Glomerular visceral epithelial cell (primary cell): ENCODE results near the gene PCYT2.
"Not testable (repeated sequence)": the region's sequence is repeated elsewhere in the genome, so short reads cannot be mapped to it uniquely, and the experiment has no call there.

ENCODE experiments used
- DNase-seq: peaks from one replicate; pipeline ENCODE4 v3.0.0-alpha.2; 2016; ENCODE audit errors: extremely low spot score

PCYT2 gene

DNA sequence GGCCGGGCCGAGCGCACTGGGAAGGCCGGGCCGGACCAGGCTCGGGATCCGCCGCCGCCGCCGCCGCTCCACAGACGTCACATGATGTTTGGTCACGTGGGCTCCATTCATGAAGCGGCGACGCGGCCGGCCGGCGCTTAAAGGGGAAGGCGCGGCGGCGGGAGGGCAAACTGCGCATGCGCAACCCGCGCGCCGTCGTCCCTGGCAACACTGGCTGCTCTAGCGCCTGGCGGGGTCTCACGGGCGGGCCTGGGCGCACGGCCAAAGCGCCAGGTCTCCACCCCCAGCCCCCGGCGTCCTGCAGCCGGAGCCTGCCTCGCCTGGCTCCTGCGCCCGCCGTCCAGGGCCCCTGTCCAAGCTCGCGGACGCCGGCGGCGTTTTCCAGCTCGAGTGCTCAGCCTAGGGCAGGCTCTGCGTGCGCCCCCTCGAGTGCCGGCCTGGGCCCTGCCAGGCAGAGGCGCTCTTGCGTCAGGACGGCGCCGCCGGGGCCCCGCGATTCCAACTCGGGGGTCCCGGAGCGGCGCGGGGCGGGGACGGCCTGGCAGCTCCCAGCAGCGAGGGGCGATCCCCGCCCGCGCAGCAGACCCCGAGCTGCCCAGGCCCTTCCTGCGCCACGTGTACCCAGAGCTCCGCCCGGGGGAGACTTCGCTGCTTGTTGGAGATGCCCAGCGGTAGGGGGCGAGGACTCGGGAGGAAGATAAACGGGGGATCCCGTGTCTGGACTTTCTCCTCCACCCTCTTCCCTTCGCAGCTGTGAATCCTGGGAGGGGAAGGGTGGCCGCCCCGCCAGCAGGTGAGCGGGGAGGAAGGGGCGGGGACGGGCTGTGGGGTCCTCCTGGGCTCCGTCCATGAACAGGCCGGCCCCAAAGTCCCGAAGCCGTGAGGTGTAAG lies 16.7 kb upstream of the PCYT2 start, which contains the start of gene MAFG:
TSS of gene MAFG (minus strand) at position 83 of the 891 bp plus-strand sequence. CDS start 4,550 bp downstream, outside the sequence.
- DNase-seq, result peak; percentile 97

DNA sequence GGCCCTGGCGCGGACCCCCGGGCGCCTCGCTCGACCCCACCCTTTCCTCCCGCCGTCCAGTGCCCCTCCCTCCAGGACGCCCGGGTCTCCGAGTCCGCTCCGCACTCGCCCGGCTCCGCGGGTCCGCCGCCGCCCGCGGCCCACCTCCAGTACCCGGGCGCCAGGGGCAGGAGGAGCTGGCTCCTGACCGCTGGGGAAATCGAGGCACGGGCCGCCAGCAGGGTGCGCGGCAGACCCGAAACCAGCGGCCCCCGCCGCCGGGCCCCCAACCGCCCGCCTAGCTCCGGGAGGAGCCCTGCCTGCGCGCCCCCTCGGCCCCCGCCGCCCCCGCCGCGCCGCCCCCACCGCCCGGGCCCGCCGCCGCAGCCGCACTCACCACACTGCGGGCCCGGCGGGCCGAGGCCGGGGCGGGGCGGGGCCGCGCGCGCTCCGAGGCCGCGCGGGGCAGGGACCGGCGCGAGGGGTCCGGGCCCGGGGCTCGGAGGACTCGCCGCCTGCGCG lies 16.0 kb upstream of the PCYT2 start:
- no peak for DNase-seq

DNA sequence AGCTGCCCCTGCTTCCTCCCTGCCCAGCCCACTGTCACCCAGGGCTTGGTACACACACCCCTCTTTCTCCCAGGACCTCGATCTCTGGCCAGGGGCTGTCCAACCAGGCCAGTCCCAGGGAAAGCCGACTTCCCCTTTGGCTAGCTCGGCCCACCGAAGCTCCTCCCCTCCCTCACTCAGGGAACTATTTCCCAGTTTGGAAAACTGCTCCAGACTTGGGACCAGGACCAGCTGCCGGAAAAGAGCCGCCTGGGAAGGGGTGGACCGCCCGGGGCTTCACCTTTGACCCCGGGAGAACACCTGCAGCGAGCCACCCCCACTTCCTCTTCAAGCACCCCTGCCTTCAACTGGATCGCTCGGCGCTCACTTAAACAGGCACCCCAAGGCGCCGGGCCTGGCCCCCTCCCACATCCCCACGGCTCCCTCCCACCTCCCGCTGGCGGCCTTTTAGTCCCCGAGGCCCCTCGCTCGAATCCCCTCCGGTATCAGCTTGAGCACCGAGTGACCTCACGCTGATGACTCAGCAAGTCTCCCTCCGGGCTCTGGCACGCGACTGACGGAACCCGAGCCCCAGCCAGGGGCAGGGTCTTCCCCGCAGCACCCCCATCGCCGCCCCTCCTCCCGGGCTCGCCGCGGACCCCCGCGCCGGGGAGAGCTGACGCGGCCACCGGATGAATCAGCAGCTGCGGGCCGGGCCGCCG lies 15.4 kb upstream of the PCYT2 start:
- DNase-seq, result peak; percentile 89

DNA sequence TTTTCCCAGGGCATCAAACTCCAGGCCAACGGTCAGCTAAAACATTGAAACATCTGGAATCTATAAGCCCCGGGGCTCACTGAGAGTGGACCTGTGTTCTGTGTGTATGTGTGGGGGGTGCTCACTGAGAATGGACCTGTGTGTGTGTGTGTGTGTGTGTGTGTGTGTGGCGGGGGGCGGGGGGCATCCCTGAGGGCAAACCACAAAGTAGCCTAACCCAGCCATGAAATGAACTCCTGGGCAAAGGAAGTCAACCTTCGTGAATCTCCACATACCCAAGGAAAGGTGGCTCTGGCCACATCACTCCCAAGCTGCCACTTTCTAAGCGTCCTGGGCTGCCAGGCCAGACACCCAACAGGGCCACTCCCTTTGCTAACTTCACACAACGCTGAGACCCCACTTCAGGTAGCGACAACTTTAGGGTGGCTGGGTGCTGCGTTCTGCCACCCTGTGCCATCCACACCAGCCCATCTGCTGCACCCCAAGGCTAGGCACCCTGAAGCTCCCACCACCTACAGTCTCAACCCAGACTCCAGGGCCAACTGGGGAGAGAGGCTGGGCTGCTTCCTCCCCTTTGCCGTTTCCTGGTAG lies 14.8 kb upstream of the PCYT2 start:
- DNase-seq, result no peak

DNA sequence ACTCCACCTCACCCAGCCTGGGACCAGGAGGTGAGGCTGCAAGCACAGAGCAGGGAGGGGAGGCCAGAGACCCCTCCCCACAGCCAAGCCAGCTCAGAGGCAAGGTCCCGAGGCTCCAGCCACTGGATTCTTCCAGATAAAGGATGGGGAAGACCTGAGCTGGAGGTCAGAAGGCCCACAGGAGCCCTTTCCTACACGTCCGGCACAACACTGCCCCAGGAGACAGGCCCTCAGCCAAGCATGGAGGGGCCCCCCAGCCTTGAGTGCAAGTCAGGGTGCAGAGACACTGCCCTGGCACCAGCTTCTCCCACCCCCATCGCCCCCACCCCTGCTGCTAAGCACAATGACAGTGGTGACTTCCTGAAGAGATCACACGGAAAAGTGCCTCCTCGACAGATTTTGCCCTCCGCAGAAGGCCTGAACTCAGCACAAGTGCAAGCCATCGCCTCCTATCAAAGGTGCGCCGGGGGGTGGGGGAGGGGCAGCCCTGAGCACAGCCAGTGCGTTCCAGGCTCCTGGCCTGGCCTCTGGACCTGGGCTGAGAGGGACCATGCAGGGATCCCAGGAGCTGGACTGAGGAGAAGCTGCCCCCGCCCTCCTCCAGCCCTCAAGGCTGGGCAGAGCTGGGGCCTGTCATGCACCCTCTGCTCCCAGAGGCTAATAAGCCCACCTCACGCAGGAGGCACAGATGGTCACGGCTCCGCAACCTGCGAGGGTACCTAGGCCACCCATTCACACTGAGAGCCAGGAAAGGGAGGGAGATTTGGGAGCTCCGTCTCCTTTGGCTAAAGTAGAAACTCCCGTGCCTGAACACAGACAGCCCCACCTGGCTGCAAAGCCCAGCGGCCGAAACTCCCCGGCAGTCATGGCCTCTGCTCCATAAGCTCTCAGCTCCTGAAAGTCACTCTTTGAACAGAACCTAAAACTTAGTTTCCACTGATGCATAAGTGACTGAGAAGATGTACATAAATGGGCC lies 13.6 kb upstream of the PCYT2 start:
- DNase-seq, result no peak

DNA sequence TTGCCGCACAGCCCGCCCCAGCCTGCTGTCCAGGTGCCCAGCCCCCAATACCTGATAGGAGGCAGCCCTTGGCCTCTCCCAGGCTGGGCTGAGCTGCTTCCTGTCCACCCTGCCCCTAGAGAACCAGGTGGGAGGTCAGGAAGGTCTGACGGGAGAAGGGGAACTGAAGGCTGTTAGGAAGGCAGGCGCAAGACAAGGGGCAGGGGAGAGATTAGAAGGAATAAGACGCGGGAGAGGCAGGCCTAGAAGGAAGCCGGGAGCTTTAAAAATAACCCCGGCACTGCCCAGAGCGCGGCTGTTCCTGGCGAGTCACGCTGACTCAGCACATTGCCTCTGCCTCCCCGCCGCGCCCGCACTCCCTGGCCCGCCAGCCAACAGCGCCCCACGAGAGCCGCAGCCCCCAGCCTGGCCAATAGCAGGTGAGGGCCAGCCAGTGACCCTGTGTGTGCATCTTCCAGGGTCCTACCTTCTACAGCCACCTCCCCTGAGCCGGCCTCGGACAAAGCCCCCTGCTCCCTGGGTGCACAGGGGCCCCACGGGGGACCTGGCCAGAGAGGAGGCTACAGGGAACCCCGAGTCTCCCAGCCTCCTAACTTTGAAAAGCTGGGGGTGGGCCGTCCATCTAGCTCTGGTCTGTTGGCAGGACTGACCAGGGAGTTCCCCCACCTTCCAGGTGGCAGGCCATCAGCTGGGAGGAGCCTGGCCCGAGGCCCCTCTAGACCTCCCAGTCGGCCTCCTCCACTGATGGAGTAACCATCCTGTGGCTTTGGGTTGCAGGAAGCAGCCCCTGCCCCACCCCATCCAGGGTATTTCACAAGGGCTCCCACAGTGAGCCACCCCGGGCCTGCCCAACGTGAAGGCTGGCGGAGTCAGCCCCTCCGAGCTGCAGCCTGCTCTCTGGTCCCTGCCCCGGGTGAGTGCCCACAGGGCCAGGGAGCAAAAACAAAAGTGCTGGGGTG lies 12.4 kb upstream of the PCYT2 start:
- DNase-seq, result peak; percentile 83

DNA sequence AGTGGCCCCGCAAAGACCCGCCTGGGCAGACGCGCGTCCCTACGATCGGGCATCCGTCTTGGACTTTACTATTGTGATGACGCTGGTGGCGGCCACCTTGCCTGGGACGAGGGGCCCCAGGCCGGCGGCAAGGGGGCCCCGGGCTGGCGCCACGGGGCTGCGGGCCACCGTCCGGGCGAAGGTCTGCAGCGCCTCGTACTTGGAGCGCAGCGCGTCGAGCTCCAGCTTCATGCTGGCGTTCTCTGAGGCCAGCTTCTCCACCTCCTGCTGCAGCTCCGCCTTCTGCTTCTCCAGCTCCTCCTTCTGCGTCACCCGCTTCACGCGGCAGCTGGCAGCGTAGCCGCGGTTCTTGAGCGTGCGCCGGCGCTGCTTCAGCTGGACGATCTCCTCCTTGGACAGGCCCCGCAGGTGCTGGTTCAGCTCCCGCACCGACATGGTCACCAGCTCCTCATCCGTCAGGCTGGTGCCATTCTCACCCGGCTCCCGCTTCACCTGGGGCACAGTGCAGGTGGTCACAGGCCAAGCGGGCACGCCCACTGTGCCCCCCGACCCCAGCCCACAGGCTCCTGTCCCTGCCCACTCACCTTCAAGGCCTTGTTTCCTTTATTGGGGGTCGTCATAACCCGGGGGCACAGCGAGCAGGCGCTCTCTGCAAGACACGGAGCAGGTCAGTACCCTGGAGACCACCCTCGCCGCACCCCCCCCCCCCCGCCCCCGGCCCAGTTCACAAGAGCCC lies 11.5 kb upstream of the PCYT2 start:
- DNase-seq, result no peak

DNA sequence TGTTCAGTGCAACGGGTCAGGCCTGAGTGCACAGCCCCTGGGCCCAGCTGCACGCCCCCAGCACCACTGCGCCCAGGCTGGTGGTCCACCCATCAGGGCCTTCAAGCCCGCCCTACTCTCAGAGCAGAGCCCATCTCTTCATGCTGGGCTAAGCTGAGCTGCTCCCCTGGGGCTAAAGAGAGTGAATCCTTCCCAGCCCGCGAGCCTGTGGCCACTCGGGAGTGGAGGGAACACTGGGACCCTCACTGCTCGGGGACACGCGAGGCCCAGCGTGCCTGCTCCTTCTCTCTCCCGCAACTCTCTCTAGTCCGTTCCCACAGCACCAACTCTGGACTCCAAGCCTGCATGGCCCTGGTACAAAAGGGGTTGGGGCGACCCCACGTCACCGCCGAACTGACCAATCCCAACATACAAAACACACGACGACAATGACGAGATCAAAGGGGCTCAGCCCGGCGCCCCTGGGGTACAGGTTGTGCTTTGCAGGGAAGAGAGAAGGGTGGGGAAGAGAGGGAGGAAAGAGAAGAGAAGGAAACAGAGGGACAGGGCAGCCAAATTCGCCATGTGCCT lies 10.9 kb upstream of the PCYT2 start:
- no peak for DNase-seq

DNA sequence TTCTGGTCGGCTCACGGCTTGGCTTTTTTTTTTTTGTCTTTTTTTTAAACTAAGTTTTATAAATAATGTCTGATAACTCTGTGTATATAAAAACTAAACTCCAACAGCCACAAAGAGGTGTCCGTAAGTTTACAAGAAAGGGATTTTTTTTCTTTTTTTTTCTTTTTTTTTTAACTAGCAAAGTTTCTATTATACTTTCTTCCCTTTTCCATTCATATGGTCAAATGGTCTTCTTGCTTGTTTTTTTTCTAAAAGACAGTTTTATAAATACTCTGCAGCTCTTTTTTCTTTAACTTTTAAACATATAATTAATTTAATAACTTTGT lies 10.3 kb upstream of the PCYT2 start:
- no peak for DNase-seq

DNA sequence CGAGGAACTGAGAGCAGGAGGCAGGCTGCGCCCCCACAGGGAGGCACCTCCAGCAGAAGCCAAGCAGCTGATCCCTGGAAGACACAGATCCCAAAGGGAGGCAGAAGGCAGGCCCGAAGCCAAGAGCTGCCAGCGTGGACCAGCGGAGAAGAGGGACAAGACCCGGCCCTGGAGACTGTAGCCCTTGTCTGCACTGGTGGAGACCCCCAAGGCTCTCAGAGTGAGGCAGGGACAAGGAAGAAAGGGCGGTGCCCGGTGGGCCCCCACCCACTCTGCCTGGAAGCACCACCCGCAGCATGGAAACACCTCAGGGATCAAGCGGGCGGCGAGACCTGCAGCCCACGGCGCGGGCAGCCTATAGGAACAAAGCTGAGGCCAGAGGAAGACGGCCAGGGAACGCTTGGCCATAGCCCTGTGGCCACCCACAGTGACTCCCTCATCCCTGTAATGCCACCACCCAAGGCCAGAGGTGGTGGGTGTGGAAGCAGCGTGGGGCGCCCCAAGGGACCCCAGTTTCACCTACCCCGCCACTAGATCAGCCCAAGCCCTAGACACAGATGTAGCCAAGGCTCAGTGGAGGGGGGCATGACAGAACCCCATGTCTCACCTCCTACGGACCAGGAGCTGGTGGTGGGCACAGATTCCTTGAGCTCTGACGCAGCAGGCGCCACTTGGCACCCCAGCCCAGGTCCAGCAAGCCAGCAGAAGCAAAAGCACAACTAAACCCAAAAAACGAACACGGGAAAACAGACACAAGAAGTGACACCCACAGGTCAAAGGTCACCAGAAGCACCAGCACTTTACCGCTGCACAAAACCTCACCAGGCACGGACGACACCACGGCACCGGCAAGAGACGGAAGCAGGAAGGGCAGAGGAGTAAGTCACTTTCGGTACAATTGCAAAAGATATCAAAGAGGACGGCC lies 9.7 kb upstream of the PCYT2 start:
- DNase-seq, result no peak

DNA sequence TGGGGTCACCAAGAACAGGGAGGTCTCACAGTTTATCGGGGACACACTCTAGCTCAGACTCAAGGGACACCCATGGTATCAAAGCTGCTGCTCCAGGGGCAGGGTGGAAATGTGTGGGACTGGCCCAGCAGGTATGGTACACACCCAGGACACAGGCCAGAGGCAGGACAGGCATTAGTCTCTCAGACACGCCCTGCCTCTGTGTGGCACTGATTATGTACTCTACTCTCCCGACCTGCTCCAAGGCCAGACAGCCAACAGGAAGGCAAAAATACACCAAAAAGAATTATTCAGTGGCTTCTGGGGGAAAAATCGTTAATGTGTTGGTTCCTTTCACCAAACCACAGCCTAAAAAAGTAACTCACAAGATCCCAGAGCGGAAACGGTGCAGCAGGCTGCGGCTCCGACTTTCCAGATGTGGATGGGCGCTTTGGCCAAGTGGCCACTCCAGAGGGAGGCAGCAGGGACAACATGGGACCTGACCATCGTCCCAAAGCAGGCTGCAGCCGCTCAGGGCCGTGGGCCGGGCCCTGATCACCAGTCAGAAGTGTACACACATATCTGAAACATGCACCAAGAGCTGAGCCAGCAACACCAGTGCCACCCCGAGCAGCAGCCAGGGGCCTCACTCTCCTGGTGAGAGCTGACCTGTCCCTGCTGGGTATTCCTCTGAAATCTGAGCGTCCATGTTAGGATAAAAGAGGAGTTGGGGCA lies 7.8 kb upstream of the PCYT2 start:
- DNase-seq, result no peak

DNA sequence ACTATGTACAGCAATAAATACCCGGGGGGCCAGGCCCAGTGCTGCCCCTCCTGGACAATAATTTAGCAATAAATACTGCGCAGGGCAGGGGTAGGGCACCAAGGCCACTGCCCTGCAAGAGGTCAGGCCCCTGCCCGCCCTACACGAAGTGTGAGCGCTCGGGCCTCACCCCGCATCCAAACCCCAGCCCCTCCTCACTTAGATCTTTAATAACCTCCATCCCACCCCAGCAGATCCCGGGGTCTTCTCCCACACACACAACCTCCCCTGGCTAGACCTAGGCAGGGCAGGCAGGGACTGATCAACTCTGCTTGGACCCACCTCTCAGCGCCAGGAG lies 7.1 kb upstream of the PCYT2 start:
- not testable (repeated sequence) for DNase-seq

DNA sequence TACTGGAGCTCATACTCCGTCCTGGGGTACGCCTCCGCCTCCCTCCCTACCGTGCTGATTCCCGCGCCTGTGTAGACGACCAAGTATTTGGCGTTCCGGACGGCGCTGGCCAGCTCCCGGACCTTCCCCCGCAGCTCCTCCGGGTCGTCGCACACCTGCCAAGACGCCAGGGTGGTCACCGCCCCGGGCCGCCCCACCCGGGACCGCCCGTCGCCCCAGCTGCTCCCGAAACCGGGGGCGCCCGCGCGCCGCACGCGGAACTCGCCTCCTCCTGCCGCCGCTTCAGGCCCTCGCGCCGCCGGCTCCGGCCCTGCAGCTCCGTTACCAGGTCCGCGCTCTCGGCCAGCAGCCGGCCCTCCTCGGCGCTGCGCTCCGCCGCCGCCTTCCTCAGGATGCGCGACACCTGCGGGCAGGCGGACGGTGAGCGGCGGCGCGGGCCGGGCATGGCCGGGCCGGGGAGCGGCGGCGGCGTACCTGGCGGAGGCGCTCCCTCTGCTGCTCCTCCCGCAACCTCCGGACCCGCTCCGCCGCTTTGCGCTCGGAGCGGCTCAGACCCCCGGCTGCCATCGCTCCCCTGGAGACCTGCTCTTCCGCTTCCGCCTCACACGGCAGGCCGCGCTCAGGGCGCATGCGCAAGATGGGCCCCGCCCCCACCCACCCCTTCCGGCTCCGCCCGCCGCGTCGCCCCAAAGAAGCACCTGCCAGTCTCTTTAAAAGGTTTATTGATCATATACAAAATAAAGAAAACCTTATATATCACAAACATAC lies 6.5 kb upstream of the PCYT2 start, which contains the start of gene SIRT7:
TSS of gene SIRT7 (minus strand) at position 612 of the 768 bp plus-strand sequence. CDS start at position 567, 45 bp downstream.
- DNase-seq, result peak; percentile 85

DNA sequence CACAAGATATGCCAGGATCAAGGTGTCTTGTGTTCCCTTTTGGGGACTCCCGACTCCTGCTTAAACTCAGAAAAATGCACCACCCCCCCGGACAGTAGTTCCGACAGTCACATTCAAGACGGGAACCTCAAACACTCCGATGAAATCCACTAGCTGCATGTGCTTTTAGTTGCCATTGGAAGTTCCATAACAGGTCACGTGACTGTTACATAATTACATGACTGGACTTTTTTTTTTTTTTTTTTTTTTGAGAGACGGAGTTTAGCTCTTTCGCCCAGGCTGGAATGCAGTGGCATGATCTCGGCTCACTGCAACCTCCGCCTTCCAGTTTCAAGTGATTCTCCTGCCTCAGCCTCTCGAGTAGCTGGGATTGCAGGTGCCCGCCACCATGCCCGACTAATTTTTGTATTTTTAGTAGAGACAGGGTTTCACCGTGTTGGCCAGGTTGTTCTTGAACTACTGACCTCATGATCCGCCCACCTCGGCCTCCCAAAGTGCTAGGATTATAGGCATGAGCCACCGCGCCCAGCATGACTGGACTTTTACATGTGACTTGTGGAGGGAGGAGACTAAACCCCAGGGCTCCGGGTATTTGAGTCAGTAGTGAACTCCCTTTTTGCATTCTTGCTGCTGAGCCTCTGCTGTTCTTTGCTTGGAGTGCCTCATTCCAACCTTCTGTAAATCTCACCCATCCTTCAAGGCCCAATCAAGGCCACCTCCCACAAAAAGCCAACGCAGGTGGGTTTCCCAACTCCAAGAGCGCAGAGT lies 5.2 kb upstream of the PCYT2 start:
- peak; percentile 72 for DNase-seq

DNA sequence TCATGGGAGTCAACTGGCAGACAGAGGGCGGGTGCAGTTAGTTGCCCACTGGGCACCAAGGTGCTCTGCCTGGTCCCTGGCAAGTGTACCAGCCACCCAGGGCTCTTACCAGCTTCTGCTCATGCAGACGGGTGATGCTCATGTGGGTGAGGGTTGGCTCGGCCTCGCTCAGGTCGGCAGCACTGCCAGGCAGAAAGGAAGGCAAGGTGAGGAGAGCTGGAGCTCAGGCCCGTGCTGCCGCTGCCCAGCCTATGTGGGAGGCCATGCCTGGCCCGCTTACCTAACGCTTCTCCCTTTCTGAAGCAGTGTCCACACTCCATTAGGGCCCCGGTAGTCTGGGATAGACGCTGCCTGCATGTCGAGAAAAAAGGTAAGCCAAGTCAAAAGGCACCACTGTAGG lies 4.1 kb upstream of the PCYT2 start:
- DNase-seq, result no peak
